Stimulated activated CD4-positive, alpha-beta T cell treated with anti-CD3 and anti-CD28 coated beads, Interleukin-4, amount 100 ng/mL, for 4 hours (primary cell): ENCODE results near the gene DCAF10.
"Not testable (repeated sequence)": the region's sequence is repeated elsewhere in the genome, so short reads cannot be mapped to it uniquely, and the experiment has no call there.

ENCODE experiments used
- DNase-seq, 2 experiments: peaks; one replicate each; pipeline ENCODE4 v3.0.0-alpha.2; 2020

Gene DCAF10

DNA sequence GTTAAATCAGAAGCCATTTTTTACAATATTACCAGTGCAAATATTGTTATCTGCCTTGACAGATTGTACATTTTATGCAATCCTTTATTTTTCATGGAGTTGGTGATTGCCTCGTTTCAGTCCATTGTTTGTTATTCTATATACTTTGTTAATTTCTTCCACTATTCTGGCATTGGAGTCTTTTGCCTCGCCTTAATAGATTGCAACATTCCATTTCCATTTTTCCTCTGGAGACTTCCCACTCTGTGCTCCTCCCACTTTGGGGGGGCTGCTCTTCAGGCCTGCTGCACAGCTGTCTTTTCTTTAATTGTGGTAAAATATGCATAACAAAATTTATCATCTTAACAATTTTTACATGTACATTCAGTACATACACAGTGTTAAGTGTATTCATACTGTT lies 4.4 kb upstream of the DCAF10 start:
- DNase-seq = no peak

DNA sequence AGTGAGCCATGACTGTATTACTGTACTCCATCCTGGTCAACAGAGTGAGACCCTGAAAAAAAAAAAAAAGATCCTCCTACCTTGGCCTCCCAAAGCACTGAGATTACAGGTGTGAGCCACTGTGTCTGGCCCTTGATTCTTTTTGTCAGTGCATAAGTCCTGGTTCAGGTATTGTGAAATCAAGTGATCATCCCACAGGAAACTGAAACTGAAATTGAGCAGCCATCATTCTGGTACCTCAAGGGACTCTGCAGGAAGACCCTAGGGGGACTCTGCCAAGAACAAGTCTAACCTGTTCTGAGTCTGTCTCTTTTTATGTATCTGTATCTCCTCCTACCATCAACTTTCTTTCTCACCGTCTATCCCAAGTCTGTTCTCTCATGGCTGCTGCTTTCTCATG lies 1.9 kb upstream of the DCAF10 start:
- no peak for DNase-seq

DNA sequence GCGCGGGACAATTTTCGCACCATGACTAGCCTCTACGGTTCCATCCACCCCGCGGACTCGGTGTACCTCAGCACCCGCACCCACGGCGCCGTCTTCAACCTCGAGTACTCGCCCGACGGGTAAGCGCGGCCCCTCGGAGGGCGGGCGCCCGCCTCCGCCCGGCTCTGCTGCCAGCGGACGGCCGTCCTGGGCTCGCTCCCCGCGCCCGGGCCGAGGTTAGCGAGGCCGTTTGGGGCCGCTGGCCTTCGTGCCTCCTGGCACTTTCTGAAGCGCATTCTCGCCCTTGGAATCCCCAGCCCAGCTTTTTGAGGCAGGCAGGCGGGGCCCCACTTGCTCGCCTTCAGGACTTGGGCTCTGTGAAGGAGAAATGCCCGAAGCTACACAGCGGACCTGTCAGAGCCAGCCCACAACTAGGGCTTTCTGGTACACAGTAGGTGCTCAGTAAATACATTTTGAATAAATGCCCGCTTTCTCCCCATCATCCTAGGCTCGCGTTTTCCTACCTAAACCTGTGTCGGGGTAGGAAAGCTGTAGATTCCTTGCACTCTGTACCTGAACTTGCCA lies 772 bp downstream of the DCAF10 start:
- peak; percentile 12 to 48 for DNase-seq

DNA sequence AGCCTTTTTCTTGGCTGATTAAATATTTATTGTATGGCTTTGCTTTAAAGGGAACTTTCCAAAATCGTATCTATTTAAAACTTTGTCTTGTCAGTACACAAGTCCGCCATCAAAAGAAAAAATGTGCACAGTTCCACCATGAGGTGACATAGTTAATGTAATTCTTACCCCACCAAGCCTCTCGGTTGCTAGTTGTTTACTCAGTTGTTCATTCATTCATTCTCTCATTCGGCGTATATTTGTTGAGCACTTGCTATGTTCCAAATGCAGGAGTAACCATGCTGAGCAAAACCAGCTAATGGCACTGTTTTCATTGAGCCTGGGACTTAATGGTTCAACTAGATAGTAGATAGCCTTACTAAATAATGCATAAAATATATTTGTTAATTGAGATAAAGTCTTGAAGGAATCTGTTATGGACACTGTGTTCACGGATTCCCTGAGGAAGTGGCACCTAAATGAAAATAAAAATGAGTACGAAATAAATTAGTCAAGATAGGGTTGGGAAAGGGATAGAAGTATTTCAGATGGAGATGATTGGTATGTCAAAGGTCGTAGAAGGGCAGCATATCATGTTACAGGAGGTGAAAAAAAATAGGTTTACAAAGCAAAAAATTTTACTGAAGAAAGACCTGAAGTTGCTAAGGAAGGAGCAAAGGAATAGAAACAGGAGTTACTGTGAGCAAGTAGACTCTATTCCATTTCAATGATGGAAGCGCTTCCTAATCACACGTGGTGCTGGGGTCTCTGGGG lies 1.5 kb downstream of the DCAF10 start:
- no peak for DNase-seq

DNA sequence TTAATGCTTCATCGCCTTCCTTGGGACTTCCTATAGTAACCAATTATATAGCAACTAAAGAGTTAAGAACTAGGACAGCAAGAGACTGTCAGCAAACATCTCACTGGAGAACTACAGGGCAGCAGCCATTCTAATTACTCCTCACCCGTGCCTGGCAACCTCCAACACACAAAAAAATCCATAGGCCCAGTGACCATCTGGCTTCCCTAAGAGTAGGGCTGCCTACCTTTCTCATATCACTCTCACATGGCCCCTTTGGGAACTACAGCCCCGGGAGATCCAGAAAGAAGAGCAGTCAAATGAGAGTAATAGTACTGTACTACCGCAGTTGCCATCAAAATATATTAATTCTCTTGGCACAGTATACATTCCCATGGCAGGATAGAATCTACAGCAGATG lies 5.7 kb downstream of the DCAF10 start:
- no peak for DNase-seq

DNA sequence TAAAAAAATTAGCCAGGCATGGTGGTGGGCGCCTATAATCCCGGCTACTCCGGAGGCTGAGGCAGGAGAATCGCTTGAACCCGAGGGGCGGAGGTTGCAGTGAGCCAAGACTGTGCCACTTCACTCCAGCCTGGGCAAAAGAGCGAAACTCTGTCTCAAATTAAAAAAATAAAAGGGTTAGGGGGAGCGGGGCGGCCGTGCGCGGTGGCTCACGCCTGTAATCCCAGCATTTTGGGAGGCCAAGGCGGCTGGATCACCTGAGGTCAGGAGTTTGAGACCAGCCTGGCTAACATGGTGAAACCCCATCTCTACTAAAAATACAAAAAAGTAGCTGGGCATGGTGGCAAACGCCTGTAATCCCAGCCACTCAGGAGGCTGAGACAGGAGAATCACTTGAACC lies 9.1 kb downstream of the DCAF10 start:
- not testable (repeated sequence) for DNase-seq

DNA sequence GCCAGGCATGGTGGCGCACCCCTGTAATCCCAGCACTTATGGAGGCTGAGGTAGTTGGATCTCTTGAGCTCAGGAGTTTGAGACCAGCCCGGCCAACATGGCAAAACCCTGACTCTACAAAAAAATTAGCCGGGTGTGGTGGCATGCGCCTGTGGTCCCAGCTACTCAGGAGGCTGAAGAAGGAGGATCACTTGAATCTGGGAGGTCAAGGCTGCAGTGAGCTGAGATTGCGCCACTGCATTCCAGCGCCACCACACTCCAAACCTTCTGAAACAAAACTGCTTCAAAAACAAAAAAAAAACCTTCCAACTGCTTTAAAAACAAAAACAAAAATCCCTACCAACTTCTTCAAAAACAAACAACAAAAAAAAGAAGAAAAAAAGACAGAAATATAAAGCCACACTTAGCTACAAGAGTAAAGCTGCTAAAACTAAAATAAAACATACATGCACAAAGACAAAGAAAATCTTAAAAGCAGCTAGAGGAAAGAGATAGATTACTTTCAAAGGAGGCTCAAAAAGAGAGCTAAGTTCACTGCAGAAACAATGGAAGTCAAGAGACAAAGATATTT lies 11.4 kb downstream of the DCAF10 start:
- DNase-seq = no peak

DNA sequence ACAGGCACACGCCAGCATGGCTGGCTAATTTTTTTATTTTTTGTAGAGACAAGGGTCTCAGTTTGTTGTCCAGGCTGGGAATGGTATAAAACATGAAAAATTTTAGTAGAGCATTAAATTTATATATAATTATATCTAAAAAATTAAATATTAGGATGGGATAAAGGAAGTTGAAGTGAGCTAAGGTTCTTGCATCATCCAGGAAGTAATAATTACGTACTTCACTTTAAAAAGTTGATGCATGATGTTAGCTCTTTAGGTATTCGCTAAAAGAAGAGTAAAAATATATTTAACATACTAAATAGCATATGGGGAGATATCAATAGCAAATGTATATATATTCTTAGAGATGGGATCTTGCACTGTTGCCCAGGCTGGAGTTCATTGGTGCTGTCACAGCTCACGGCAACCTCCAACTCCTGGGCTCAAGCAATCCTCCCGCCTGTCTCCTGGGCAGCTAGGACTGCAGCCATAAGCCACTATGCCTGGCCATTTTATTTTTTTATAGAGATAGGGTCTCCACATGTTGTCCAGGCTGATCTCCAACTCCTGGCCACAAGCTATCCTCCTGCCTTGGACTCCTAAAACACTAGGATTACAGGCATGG lies 12.3 kb downstream of the DCAF10 start:
- no peak for DNase-seq

DNA sequence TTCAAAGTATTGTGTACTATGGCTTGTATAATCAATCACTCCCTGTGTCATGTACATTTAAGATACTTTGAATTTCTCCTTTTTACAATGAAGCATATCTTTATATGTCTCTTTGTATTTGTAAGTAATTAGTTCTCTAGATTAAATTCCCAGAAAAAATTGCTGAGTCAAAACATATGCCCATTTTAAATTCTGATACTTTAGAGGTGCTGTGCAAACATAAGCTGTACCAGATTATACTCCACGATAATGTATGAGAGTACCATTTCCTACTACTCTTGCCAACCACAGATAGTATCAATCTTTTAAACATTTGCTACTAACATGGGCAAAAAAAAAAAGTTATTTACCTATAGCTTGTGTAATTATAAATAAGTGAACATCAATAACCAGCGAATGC lies 18.3 kb downstream of the DCAF10 start:
- DNase-seq = no peak

DNA sequence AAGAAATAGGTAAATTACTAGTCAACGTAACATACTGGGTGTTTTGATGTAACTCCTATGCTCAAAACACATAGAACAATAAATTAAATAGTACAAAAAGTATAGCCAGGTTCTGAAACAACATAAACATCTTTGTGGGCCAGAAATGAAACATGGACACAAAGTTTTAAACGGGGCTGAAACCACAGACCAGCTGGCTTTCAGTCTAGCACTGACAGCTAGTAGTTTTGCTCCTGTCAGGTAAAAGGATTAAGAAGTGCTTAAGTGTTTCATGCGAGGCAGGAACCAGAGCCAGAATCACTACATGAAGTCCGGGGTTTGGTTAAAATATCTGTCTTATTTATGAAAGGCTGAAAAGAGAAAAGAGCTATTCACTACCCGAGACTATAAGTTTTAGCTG lies 19.5 kb downstream of the DCAF10 start:
- DNase-seq = no peak

DNA sequence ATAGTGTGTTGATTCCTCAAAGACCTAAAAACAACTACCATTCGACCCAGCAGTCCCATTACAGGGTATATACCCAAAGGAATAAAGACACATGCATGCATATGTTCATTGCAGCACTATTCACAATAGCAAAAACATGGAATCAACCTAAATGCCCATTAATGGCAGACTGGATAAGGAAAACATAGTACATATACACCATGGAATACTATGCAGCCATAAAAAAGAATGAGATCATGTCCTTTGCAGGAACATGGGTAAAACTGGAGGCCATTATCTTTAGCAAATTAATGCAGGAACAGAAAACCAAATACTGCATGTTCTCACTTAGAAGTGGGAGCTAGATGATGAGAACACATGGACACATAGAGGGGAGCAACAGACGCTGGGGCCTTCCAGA lies 24.6 kb downstream of the DCAF10 start:
- not testable (repeated sequence) for DNase-seq

DNA sequence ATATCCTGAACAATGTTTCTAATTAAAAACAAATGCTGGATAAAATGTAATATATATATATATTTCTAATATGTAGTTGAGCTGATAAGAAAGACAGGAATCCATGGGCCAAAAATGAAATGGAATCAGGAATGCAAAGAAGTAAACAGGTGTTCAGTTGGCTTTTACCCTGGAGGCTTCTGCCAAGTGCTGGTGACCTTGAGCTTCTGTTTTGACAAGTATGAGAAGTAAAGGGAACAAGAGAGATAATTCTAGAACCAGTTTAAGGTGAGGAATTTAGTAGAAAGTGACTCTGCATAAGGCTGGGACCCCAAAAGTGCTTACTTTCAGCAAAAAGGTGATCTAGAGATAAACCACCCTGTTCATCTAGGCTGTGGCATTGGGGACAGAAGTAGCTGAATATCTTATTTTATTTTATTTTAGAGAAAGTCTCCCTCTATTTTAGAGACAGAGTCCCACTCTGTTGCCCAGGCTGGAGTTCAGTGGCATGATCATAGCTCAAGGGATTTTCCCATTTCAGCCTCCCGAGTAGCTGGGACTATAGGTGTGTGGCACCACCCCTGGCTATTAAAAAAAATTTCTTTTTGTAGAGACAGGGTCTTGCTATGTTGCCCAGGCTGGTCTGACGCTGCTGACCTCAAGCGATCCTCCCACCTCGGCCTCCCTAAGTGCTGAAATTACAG lies 27.0 kb downstream of the DCAF10 start:
- no peak for DNase-seq

DNA sequence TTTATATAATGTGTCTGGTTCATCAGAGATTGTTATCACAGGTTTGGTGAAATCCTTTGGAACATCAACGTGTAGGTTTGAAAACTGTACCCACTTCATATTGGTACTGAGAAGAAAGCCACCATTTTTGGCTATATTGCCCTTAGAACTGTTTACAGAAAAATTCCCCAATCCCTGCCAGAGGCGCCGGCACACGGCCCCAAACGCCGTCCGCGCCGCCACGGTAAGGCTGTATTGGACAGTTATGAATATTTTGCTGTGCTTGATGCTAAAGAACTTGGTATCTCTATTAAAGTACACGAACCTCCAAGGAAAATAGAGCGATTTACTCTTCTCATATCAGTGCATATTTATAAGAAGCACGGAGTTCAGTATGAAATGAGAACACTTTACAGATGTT lies 35.2 kb downstream of the DCAF10 start:
- DNase-seq = no peak

DNA sequence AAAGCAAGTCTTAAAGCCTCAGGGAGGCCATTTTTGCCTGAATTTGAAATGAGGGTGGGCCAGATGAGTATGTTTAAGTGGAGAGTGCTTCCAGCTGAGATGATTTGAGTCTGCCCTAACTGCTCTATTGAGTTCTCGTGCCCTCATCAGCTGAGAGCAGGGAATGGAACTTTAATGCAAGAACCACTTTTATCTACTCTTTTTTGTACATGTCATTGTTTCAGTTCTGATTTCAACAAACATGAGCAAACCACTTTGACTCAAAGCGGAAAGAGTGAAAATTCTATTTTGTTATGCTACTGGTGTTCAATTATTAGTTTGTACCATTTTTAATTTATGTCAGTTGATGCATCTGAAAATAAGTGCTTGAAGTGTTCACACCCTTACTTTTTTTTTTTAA lies 35.8 kb downstream of the DCAF10 start:
- DNase-seq = no peak

DNA sequence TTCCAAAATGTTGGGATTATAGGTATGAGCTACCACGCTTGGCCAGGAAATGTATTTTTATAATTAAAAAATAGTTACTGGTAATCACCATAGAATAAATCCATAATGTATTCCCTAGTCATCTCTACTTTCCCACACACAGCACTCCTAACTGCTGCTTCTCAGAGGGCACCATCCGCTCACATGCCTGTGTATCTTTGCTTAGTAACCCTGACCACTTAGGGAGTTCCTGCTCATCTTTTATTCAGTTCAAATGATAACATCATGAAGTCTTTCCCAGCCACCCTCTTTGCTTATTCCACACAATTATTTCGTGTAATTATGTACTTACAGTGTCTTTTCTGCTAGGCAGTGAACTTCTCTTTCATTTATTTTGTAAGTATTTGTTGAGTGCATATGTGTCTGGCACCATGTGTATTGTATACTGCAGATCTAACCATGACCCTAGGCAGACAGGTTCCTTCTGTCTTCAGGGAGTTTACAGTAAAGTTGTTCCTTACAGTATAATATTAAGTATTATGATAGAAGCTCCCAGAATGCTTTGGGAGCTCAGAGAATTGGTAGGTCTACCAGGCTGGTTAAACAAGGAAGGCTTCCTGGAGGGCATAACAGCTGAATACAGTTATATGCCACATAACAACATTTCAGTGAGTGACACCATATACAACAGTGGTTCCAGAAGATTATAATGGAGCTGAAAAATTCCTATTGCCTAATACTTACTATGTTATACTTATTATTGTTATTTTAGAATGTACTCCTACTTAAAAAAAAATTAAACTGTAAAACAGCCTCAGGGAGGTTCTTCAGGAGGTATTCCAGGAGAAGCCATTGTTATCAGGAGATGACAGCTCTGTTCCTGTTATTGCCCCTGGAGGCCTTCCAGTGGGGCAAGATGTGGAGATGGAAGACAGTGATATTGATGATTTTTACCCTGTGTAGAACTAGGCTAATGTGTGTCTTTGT lies 39.2 kb downstream of the DCAF10 start:
- DNase-seq = no peak

DNA sequence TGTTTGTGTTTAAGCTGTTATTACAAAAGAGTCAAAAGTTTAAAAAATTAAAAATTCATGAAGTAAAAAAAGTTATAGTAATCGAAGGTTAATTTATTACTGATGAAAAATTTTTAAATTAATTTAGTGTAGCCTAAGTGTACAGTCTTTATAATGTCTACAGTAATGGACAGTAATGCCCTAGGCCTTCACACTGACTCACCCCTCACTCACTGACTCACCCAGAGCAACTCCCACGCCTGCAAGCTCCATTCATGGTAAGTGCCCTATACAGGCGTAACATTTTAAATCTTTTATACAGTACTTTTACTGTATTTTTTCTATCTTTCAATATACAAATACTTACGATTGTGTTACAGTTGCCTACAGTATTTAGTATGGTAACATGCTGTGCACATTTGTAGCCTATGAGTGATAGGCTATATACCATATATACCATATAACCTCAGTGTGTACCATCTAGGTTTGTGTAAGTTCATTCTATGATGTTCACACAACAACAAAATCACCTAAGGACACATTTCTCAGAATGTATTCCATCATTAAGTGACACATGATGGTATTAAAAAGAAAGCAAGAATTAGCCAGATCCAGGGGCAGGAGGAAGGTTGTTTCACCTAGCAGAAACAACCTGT lies 40.1 kb downstream of the DCAF10 start:
- peak; percentile 7 to 12 for DNase-seq

DNA sequence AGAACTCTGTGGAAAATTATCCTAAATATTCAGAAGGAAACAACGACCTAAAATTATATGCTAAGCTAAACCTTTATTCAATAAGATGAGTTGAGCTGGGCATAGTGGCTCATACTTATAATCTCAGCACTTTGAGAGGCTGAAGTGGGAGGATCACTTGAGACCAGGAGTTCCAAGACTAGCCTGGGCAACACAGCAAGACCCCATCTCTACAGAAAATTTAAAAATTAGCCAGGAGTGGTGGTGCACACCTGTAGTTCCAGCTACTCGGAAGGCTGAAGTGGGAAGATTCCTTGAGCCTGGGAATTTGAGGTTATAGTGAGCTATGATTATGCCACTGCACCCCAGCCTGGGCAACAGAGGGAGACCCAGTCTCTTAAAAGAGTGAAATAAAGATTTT lies 51.6 kb downstream of the DCAF10 start:
- no peak for DNase-seq

DNA sequence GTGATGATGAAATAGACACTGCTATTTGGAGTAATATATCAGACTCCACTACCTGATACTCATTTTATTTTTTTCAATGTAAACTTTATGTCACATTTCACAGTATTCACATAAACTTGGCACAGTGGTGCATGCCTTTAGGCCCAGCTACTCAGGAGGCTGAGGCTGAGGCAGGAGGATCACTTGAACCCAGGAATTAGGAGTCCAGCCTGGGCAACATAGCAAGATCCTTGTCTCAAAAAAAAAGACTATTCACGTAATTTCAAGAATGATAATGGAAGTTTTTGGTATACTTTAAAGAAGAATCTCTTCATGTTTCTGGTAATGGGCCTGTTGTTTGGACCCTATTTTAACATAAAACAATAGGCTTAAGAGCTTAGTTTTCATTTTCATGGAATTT lies 56.0 kb downstream of the DCAF10 start:
- no peak for DNase-seq

DNA sequence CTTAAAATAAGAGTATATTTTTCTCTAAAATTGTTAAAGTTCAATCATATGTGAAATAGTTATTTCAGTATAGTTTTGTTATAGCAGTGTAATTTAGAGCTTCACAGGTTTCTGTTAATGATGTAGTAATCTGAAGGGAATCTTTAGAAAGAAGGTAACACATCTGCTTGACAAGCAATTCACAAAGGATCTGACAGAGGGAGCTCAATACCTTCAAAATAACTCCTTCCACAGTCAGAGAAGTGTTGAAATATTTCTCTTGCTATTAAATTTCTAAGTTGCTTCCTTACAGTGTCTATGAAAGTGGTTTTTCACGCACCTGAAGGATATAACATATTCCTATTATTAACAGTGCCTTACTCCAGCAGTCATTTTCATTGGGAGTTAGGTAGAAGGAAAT lies 58.4 kb downstream of the DCAF10 start:
- no peak for DNase-seq

DNA sequence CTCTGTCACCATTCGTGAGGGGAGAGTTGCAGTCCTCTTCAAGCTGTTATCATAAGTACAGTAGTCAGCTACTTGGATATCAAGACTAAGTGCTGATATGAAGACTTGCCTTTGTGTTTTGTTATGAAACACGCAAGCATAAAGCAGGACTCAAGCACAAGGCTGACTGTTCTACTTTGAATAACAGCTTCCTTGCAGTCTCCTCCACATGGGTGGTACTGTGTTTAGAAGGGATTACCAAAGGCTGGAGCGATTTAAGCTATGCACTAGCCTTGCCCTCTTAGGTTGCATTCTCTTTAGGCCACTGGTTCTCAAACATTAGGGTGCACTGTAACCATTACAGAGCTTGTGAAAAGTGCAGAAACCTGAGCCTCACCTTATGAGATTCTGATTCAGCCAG lies 61.9 kb downstream of the DCAF10 start:
- no peak for DNase-seq

DNA sequence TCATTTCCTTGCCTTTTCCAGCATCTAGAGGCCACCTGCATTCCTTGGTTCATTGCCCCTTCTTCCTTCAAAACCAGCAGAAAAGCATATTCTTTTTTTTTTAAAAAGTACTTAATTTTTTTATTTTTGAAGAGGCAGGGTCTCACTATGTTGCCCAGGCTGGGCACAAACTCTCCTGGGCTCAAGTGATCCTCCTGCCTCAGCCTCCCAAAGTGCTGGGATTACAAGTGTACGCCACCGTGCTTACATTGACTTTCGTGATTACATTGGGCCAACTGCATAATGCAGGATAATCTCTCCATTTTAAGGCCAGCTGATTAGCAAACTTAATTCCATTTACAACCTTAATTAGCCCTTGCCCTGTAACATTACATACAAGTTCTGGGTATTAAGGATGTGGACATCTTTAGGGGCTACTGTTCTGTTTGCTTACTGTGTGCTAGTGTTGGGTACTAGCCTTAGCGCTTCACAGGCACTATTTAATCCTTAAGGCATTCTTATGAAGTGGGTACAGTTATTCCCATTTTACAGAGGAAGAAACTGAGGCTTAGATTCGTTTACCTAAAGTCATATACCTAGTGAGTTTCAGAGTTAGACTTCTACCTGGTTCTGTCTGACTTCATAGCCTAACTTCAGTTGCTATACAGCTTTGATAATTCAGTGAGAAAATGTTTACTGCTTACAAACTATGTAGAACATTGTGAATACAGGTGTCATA lies 69.6 kb downstream of the DCAF10 start:
- DNase-seq = no peak
